Stimulated activated CD8-positive, alpha-beta memory T cell treated with anti-CD3 and anti-CD28 coated beads, Interleukin-7, amount 100 ng/mL, for 4 hours (primary cell): ENCODE results near the gene TEX30.
"Not testable (repeated sequence)": the region's sequence is repeated elsewhere in the genome, so short reads cannot be mapped to it uniquely, and the experiment has no call there.

ENCODE experiments used
- DNase-seq, 2 donors: peaks; one replicate each; pipeline ENCODE4 v3.0.0-alpha.2; 2020; ENCODE audit warnings: low read depth in 2 of 2

Gene TEX30

GRCh38 chr13:102773441-102774213 is at the start of gene TEX30:
TSS of gene TEX30 (minus strand) at chr13:102773786. CDS start at chr13:102770026, 3,760 bp downstream.
- DNase-seq = peak; percentile 63 to 84

GRCh38 chr13:102817907-102818306 is 44.3 kb upstream of the TEX30 start:
- DNase-seq = no peak

- DNase-seq = no peak
Measured at GRCh38 chr13:102817241-102817640, 43.7 kb upstream of the TEX30 start.

GRCh38 chr13:102816708-102817107 is 43.1 kb upstream of the TEX30 start:
- DNase-seq = no peak

DNA sequence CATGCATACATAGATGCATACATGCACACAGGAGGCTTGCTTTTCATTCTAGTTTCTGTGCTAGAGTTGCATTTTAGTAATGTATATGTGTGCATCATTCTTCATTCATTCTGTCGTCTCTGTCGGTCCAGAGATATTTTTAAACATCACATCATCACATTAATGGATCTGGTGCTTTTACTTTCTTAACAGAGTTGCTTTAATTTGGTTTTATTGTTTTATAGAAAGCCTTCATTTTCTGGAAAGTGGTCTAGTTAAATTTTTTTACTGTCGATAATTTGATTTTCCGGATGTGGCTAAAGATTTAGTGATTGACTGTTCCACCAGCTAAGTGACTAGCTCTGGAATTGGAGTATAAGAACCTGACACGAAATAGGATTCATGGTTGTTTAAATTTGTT is 42.2 kb upstream of the TEX30 start:
- DNase-seq = no peak

- no peak for DNase-seq
Measured at GRCh38 chr13:102814793-102815192, 41.2 kb upstream of the TEX30 start.

DNA sequence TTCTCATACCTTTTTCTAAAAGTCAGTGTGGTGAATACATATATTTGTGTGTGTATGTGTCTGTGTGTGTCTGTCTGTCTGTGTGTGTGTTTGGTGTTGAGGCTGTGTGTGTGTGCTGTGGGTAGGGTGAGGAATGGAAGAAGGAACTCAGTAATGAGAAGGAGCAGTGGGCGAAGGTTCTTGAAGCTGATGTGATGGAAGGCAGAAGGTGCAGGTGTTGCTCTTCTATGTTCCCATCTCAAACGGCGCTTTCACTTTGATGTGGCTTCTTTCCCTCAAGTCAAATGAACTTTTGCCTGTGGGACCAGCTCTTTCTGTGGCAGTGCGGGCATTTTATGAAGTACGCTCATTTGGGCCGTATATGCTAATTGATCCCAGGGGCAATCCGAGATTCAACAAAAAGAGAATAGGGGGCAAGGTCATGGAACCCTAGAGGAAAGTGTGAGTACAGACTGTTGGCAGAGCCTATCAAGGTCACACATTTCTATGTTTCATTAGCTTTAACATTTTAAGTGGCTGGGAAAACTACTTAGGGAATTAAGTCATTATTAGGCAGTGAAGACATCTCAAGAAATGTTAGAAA is 40.5 kb upstream of the TEX30 start:
- DNase-seq = no peak

DNA sequence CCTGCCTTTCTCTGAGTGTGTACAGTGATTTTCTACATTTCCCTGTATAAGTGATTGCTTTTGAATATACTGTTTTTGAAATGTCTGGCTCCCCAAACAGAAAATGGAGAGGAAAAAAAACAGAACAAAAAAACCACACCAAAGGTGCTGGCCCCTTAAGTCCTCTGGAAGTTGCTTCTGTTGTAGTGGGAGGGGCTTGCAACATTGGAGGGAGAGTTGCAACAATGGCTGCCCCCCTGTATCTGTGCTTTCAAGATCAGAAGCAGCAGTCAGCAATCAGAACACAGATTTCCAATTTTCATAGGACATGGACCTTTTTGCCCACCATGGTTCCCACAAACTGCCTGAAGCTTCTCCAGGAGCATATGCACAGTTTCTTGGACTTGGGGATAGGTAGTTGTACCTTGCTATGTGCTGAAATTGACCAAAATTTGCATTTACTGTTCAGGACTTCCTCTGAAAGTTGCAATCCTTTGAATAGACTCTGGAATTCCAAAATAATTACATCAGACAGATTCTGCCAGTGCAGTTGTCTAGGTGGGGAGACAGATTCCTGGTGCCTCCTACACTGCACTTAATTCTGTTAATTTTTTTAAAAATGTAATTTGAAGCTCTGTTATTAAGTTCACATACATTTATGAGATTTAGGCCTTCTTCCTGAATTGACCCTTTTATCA is 39.2 kb upstream of the TEX30 start:
- DNase-seq = no peak

- no peak for DNase-seq
Measured at GRCh38 chr13:102807699-102808098, 34.1 kb upstream of the TEX30 start.

- DNase-seq = no peak
Measured at GRCh38 chr13:102805680-102806079, 32.1 kb upstream of the TEX30 start.

- peak; percentile 69 to 76 for DNase-seq
Measured at GRCh38 chr13:102800145-102801041, 26.8 kb upstream of the TEX30 start.

DNA sequence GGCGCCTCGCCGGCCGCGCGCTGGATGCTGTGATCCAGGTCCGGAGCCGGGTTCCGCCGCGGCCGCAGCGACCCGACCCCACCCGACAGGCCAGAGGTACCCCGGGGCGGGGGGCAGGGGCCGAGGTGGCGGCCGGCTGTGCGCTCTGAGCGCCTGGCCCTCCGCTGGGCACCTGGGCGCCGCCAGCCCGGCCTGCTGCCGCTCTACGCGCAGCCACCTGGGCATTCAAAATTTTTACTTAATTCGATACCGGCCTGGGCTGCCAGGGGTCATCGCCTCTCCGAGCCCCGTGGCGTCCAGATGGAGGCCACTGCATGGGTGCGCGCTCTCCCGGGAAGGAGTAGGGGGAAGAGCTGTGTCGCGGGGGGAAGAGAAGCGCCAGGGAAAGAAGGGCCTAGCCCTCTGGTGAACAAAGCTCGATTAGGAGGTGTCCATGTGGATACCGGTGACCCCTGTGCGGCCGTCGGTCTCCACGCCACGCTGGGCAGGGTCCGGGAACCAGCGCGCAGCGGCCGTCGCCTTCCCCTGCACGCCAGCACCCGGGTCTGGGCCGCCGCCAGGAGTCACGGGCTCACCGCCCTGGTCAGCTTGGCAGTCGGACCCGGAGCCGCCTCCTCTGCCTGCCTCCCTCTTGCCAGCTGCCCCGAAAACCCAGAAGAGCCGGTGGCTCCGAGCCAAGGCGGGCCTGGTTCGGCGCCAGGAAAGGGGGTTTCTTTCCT is 26.0 kb upstream of the TEX30 start:
- DNase-seq = no peak

DNA sequence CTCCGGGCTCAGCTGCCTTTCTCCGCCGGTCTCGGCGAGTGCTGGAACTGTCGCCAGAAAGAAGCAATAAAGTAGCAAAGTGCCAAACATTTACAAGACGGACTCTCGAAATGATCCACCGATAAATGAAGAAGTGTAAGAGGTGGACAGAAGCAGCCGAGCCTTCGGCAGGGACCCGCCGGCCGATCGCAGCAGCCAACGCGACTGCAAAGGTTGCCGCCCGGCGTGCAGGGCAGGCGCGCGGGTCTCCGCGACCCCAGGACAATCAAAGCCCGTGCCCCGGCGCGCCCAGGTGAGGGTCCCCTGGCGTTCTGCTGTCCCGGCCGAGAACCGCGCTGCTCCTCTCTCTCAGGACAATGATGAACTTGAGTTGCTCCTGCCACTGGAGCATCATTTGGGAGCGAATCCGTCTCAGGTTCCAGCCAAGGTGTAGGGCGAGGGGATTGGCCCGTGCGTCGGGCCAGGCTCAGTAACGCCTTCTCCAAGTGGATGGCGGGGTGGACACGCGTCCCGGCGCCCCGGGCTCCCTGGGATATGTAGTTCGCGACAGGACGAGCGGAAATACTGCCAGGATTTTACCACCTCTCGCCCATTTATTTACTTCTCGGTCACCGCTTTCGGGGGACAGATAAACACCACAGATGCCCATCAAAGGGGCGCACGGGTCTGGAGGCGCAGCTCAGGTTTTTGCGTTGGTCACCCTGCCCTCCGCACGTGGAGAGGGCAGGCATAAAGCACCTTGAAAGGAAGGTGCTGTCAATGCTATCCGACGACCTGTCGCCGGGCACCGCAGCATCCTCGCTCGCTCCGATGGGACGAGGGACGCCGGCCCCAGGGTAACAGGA is 25.2 kb upstream of the TEX30 start, which contains the start of the genes BIVM and POGLUT2:
BIVM (plus strand) TSS at position 539 of the 845 bp plus-strand sequence. CDS start 8,149 bp downstream, outside the sequence.
POGLUT2 (minus strand) TSS at position 396 of the 845 bp plus-strand sequence; CDS start at position 90, 306 bp downstream.
- peak; percentile 41 to 56 for DNase-seq

- DNase-seq = no peak
Measured at GRCh38 chr13:102793611-102794355, 20.2 kb upstream of the TEX30 start.

DNA sequence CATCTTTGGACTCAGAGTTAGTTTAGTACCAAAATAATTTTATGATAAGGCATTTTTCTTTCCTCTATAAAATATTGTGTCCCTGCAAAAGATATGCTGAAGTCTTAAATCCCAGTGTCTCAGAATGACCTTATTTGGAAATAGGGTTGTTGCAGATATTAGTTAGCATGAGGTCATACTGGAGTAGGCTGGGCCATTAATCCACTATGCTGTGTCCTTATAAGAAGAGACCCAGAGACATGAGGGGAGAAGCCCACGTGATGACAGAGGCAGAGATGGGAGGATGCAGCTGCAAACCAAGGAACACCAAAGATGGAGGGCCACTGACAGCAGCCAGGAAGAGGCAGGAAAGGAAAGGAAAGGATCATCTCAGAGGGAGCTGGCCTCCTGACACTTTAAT is 18.8 kb upstream of the TEX30 start:
- no peak for DNase-seq

GRCh38 chr13:102788683-102789082 is 15.1 kb upstream of the TEX30 start:
- no peak for DNase-seq

DNA sequence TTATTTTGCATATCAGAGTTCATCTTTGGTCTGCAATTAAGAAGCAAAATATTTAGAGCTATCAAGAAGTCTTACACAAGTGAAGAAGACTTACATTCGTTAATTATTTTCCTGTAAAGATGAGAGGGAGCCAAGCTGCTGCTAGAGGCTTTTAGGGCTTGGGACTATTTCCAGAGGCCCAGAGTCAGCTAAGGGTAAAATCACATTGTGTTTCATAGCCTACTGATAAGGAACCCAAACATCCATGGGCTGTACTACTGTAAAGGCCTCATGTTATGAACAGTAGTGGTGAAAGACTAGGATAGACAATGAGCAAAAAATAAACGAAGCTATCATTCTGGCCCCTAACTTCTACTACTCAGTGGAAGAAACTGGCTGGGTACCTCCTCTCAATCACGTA is 10.9 kb upstream of the TEX30 start:
- no peak for DNase-seq

- no peak for DNase-seq
Measured at GRCh38 chr13:102781591-102781990, 8.0 kb upstream of the TEX30 start.

DNA sequence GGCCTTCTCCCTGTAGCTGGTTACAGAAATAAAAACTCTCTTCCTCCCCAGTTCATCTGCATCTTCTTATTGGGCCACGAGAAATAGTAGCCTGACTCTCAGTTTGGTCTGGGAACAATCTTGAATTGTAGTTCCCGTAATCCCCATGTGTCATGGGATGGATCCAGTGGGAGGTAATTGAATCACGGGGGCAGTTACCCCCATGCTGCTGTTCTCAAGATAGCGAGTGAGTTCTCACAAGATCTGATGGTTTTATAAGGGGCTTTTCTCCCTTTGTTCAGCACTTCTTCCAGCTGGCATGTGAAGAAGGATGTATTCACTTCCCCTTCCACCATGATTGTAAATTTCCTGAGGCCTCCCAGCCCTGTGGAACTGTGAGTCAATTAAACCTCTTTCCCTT is 7.1 kb upstream of the TEX30 start:
- DNase-seq = not testable (repeated sequence)
